Uterus (tissue), 2 donors: ENCODE measurements around the gene CLDN16.

ENCODE experiments used
- POLR2A ChIP-seq, 2 donors: fragments of 450-650 bp; IDR thresholded peaks; one replicate each; pipeline ENCODE4 v1.6.1; 2016; ENCODE audit warnings: antibody characterized with exemption in 2 of 2, mild to moderate bottlenecking in 1 of 2, moderate library complexity in 1 of 2
- TF ChIP-seq, protein P1 (sequence below), 4 experiments: fragments of 200-600 bp in 2 of 4; fragments of 450-650 bp in 2 of 4; sonication (generic) in 2 of 4; IDR thresholded peaks; one replicate each; pipeline ENCODE4 v1.5.1; 2016 to 2019; ENCODE audit warnings: antibody characterized with exemption in 4 of 4, mild to moderate bottlenecking in 2 of 4, moderate library complexity in 1 of 4

DNA sequence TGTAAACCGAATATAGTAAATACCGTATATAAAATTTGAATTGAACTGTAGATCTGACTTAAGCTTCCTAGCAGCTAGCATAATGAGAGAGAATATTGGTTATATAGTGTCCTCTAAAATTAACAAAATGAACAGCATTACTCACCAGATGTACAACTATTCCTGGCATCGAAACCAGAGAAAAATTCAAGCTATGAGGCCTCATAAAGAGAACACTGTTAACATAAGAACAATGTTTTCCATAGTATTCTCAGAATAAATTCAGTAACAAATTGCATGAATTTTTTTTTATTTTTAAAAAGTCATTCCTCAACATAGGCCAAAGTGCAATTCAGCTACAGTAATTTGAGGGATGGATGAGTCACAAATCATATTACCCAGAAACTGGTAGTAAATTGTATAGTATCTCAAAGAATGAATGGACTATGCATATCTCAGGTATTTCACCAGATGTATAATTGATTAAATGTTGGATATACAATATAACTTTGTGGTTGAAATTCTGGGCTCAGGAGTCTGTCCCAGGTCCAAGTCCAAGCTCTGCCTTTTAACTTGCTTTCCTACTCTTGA, 56.7 kb downstream of the CLDN16 start:
- TF ChIP-seq, protein P1, sequence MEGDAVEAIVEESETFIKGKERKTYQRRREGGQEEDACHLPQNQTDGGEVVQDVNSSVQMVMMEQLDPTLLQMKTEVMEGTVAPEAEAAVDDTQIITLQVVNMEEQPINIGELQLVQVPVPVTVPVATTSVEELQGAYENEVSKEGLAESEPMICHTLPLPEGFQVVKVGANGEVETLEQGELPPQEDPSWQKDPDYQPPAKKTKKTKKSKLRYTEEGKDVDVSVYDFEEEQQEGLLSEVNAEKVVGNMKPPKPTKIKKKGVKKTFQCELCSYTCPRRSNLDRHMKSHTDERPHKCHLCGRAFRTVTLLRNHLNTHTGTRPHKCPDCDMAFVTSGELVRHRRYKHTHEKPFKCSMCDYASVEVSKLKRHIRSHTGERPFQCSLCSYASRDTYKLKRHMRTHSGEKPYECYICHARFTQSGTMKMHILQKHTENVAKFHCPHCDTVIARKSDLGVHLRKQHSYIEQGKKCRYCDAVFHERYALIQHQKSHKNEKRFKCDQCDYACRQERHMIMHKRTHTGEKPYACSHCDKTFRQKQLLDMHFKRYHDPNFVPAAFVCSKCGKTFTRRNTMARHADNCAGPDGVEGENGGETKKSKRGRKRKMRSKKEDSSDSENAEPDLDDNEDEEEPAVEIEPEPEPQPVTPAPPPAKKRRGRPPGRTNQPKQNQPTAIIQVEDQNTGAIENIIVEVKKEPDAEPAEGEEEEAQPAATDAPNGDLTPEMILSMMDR (IDR thresholded peaks at IDR 0.05): no peak
- TF ChIP-seq POLR2A (IDR thresholded peaks at IDR 0.05): no peak
